PC-3 (cell line): ENCODE data around the gene CLN6. TPM values are rescaled to one million over a fixed set of nuclear protein-coding genes. Genes with fewer than 3 reads are reported as not detected.

Source experiments
- ATAC-seq: fragments of 200-7000 bp; cut with Tn5 transposase; 2 replicates; pipeline ENCODE4 v1.9.1; 2020; ENCODE audit warnings: mild to moderate bottlenecking, moderate library complexity
- BruUV-seq: library from RNA; stranded (reverse); fragments of 400-500 nt; replicated peaks from 2 replicates; lab custom pipeline; 2021; lab: Mats Ljungman, UMichigan
- CTCF ChIA-PET: fragments of 300-600 bp; sonication (Branson Sonifier 250); formaldehyde crosslinking; loops from one replicate; lab custom pipeline; 2022; ENCODE audit warnings: antibody characterized with exemption; lab: Charles Lee
- POLR2A ChIA-PET: fragments of 300-600 bp; sonication (Branson Sonifier 250); formaldehyde crosslinking; loops from one replicate; lab custom pipeline; 2022; ENCODE audit warnings: antibody characterized with exemption; ENCODE audit not compliant: unreplicated experiment; lab: Charles Lee
- DNase-seq: peaks from one replicate; pipeline ENCODE4 v3.0.0-alpha.2; 2015
- H2AFZ ChIP-seq: fragments of 300-600 bp; sonication (generic); 2 replicates; pipeline ENCODE4 v1.6.0; 2016; ENCODE audit warnings: antibody characterized with exemption, low read length
- H3F3A ChIP-seq: fragments of 300-600 bp; sonication (generic); one replicate; pipeline ENCODE4 v1.6.0; 2017; ENCODE audit warnings: antibody characterized with exemption, low read length, control low read depth, mild to moderate bottlenecking; ENCODE audit not compliant: unreplicated experiment
- H3K27ac ChIP-seq: fragments of 300-600 bp; sonication (generic); 2 replicates; pipeline ENCODE4 v1.5.1; 2016; ENCODE audit warnings: mild to moderate bottlenecking, low read length
- H3K27me3 ChIP-seq: fragments of 300-600 bp; sonication (generic); 2 replicates; pipeline ENCODE4 v1.6.1; 2016; ENCODE audit warnings: low read length, mixed read lengths
- H3K36me3 ChIP-seq: fragments of 300-600 bp; sonication (generic); 2 replicates; pipeline ENCODE4 v1.6.1; 2016; ENCODE audit warnings: low read depth, mixed run types, low read length, mixed read lengths
- H3K4me1 ChIP-seq: fragments of 300-600 bp; sonication (generic); 2 replicates; pipeline ENCODE4 v1.5.1; 2016; ENCODE audit warnings: low read length; ENCODE audit not compliant: insufficient read depth
- H3K4me2 ChIP-seq: fragments of 300-600 bp; sonication (generic); 2 replicates; pipeline ENCODE4 v1.6.0; 2016; ENCODE audit warnings: low read length
- H3K4me3 ChIP-seq: fragments of 300-600 bp; sonication (generic); 2 replicates; pipeline ENCODE4 v1.5.1; 2016; ENCODE audit warnings: mild to moderate bottlenecking, low read length, mixed read lengths
- H3K79me2 ChIP-seq: fragments of 300-600 bp; sonication (generic); 2 replicates; pipeline ENCODE4 v1.6.1; 2017; ENCODE audit warnings: low read length, mixed read lengths
- H3K9ac ChIP-seq: fragments of 300-600 bp; sonication (generic); 2 replicates; pipeline ENCODE4 v1.6.0; 2016; ENCODE audit warnings: mild to moderate bottlenecking, low read length
- H3K9me2 ChIP-seq: fragments of 300-600 bp; sonication (generic); replicated peaks from 2 replicates; pipeline ENCODE4 v1.6.1; 2016; ENCODE audit warnings: mixed run types, low read length, mixed read lengths
- H3K9me3 ChIP-seq: fragments of 300-600 bp; sonication (generic); 2 replicates; pipeline ENCODE4 v1.6.1; 2016; ENCODE audit warnings: low read length, mixed read lengths
- H4K20me1 ChIP-seq: fragments of 300-600 bp; sonication (generic); 2 replicates; pipeline ENCODE4 v1.6.1; 2016; ENCODE audit warnings: low read length, mixed read lengths
- EZH2 ChIP-seq: fragments of 300-600 bp; sonication (generic); IDR thresholded peaks from one replicate; pipeline ENCODE4 v1.6.1; 2017; ENCODE audit warnings: antibody characterized with exemption, mild to moderate bottlenecking, low read length; ENCODE audit not compliant: unreplicated experiment
- EZH2phosphoT487 ChIP-seq: fragments of 300-600 bp; sonication (generic); IDR thresholded peaks from 2 replicates; pipeline ENCODE4 v1.6.1; 2018; ENCODE audit warnings: mild to moderate bottlenecking, antibody characterized with exemption, low read length, borderline replicate concordance
- intact Hi-C: fragments of 100-400 bp; cut with micrococcal nuclease; formaldehyde crosslinking; loops from 2 replicates; pipeline ENCODE4 v1.9.0; 2023
- total RNA-seq: library from RNA; depleted of rRNA; stranded (reverse); fragments of >200 nt; gene quantifications from 2 replicates; pipeline ENCODE4 v1.2.3, GENCODE V29; 2014
- TF ChIP-seq, protein P1 (sequence below): fragments of 300-600 bp; sonication (generic); conservative IDR thresholded peaks from 2 replicates; pipeline ENCODE4 v1.5.1; 2017; ENCODE audit warnings: antibody characterized with exemption, low read depth, mild to moderate bottlenecking, low read length

CLN6 gene
- total RNA-seq, 1 experiment from 2014 or later: 33.4 TPM

DNA sequence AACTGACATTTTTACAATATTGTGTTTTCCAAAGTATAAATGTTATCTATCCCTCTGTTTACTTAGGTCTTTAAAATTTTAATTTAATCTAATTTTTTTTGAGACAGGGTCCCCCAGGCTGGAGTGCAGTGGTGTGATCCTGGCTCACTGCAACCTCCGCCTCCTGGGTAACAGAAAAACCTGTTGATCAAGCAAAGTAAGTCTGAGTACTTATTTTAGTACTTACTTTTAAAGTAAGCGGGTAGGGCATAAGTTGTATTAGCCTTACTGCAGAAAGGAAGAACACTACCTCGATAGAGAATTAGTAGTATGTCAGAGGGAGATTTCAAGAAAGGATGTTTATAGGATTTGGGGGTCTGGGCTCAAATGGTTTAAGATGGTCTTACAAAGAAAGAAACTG lies 36.1 kb upstream of the CLN6 start:
- no peak overlapping the region for H3K4me2 ChIP-seq
- DNase-seq (peak; percentile 5), ATAC-seq (no peak)
- H2AFZ ChIP-seq: no peak overlapping the region
- H3K9me2 ChIP-seq: no peaks in the 10 kb centered on the region
- no peaks in the 10 kb centered on the region for H3K79me2 ChIP-seq
- BruUV-seq: no TSS peak
- ChIA-PET CTCF (no interaction called here), POLR2A (no interaction called here)
- TF ChIP-seq EZH2: no peak
- TF ChIP-seq EZH2phosphoT487: no peak
- TF ChIP-seq, protein P1, sequence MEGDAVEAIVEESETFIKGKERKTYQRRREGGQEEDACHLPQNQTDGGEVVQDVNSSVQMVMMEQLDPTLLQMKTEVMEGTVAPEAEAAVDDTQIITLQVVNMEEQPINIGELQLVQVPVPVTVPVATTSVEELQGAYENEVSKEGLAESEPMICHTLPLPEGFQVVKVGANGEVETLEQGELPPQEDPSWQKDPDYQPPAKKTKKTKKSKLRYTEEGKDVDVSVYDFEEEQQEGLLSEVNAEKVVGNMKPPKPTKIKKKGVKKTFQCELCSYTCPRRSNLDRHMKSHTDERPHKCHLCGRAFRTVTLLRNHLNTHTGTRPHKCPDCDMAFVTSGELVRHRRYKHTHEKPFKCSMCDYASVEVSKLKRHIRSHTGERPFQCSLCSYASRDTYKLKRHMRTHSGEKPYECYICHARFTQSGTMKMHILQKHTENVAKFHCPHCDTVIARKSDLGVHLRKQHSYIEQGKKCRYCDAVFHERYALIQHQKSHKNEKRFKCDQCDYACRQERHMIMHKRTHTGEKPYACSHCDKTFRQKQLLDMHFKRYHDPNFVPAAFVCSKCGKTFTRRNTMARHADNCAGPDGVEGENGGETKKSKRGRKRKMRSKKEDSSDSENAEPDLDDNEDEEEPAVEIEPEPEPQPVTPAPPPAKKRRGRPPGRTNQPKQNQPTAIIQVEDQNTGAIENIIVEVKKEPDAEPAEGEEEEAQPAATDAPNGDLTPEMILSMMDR: no peak
- H3K36me3 ChIP-seq: no peaks in the 10 kb centered on the region
- no peaks in the 10 kb centered on the region for H4K20me1 ChIP-seq
- no peaks in the 10 kb centered on the region for H3K9me3 ChIP-seq
- intact Hi-C loops: no loop called here
- no peak overlapping the region for H3K4me3 ChIP-seq
- no peak overlapping the region for H3K27ac ChIP-seq
- no peak overlapping the region for H3K9ac ChIP-seq
- no peaks in the 10 kb centered on the region for H3K27me3 ChIP-seq
- no peaks in the 10 kb centered on the region for H3F3A ChIP-seq
- H3K4me1 ChIP-seq: peaks cover 4% of the 10 kb centered on the region; the same call in 1 of the 2 replicates

DNA sequence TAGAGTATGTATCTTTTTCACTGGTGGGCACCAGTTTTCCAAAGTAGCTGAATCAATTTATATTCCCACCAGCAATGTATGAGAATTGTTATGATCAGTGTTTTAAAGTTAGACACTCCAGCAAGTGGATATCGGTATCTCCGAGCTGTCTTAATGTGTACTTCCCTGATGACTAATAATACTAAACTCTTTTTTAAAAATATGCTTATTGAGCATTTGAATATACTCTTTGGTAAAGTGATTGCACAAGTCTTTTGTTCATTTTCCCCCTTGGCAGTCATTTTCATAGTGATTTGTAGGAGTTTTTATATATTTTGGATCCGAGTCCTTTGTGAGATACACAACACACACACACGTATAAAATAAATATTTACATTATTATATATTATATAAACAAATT lies 35.6 kb upstream of the CLN6 start:
- no TSS peak for BruUV-seq

DNA sequence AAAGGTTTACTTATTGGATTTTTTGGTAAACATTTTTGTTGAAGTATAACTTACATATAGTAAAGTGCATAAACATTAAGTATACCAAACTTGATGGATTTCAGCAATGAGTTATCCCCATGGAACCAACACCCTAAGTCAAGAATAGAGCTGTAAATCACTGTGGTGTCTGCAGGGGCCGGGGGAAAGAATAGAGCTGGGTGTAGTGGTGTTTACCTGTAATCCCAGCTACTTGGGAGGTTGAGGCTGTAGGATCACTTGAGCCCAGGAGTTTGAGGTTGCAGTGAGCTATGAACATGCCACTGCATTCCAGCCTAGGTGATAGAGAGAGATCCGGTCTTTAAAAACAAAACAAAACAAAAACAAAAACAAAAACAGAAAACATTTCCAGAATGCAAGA lies 34.8 kb upstream of the CLN6 start:
- intact Hi-C loops: no loop called here
- Histone ChIP-seq H3K27ac (no peak overlapping the region), H3K36me3 (no peaks in the 10 kb centered on the region), H3K9me3 (no peaks in the 10 kb centered on the region), H3K4me3 (no peak overlapping the region), H3K4me1 (peaks cover 4% of the 10 kb centered on the region; the same call in 1 of the 2 replicates), H3K27me3 (no peaks in the 10 kb centered on the region), H3K79me2 (no peaks in the 10 kb centered on the region), H3F3A (no peaks in the 10 kb centered on the region), H3K4me2 (no peak overlapping the region), H4K20me1 (no peaks in the 10 kb centered on the region), H2AFZ (no peak overlapping the region), H3K9ac (no peak overlapping the region), H3K9me2 (no peaks in the 10 kb centered on the region)
- no peak for ATAC-seq
- TF ChIP-seq EZH2 (no peak), EZH2phosphoT487 (no peak)
- TF ChIP-seq, protein P1: no peak
- ChIA-PET POLR2A (no interaction called here), CTCF (no interaction called here)
- no TSS peak for BruUV-seq
- DNase-seq: no peak

More for the DNA sequence above, 35.6 kb upstream of the CLN6 start:
- H3K27me3 ChIP-seq: no peaks in the 10 kb centered on the region
- intact Hi-C loops: no loop called here
- ATAC-seq: no peak
- TF ChIP-seq, protein P1: no peak
- TF ChIP-seq EZH2phosphoT487 (no peak), EZH2 (no peak)
- H3F3A ChIP-seq: no peaks in the 10 kb centered on the region
- H3K27ac ChIP-seq: no peak overlapping the region
- H3K36me3 ChIP-seq: no peaks in the 10 kb centered on the region
- H3K9me2 ChIP-seq: no peaks in the 10 kb centered on the region
- ChIA-PET CTCF (no interaction called here), POLR2A (no interaction called here)
- no peaks in the 10 kb centered on the region for H3K79me2 ChIP-seq
- H2AFZ ChIP-seq: no peak overlapping the region
- no peak overlapping the region for H3K4me3 ChIP-seq
- H4K20me1 ChIP-seq: no peaks in the 10 kb centered on the region
- no peak overlapping the region for H3K9ac ChIP-seq
- H3K9me3 ChIP-seq: no peaks in the 10 kb centered on the region
- H3K4me2 ChIP-seq: no peak overlapping the region
- H3K4me1 ChIP-seq: peaks cover 4% of the 10 kb centered on the region; the same call in 1 of the 2 replicates
- no peak for DNase-seq
